ENCODE data around the gene C2orf81.
A peak's percentile ranks its signal among the peaks of the same experiment; 100 is the strongest.

C2orf81 gene

GRCh38 chr2:74387346-74387745, 34.1 kb downstream of the C2orf81 start:
- no peak for FAIRE-seq

GRCh38 chr2:74385396-74385795, 36.0 kb downstream of the C2orf81 start:
- FAIRE-seq: no peak

GRCh38 chr2:74384051-74384450, 37.4 kb downstream of the C2orf81 start:
- FAIRE-seq: no peak

GRCh38 chr2:74383254-74383653, 38.2 kb downstream of the C2orf81 start:
- FAIRE-seq: no peak

GRCh38 chr2:74381751-74382150, 39.7 kb downstream of the C2orf81 start:
- no peak for FAIRE-seq

GRCh38 chr2:74379851-74380789, 41.3 kb downstream of the C2orf81 start, which contains the start of gene DCTN1:
Gene DCTN1, minus strand, starts transcription at chr2:74380311. Its CDS starts 274 bp downstream, at chr2:74380037.
- no peak for FAIRE-seq

GRCh38 chr2:74378007-74378406, 43.4 kb downstream of the C2orf81 start:
- FAIRE-seq: no peak

- FAIRE-seq: no peak
Observed at GRCh38 chr2:74375838-74376237, 45.6 kb downstream of the C2orf81 start.

GRCh38 chr2:74374509-74375205, 46.8 kb downstream of the C2orf81 start:
- peak; percentile 81 for FAIRE-seq

GRCh38 chr2:74373985-74374384, 47.4 kb downstream of the C2orf81 start:
- FAIRE-seq: no peak

GRCh38 chr2:74373221-74373676, 48.2 kb downstream of the C2orf81 start:
- FAIRE-seq: no peak

GRCh38 chr2:74372674-74373073, 48.7 kb downstream of the C2orf81 start:
- no peak for FAIRE-seq

GRCh38 chr2:74371421-74371820, 50.0 kb downstream of the C2orf81 start:
- no peak for FAIRE-seq

- FAIRE-seq: no peak
Observed at GRCh38 chr2:74369976-74370375, 51.4 kb downstream of the C2orf81 start.

GRCh38 chr2:74368499-74368898, 52.9 kb downstream of the C2orf81 start:
- FAIRE-seq: no peak

- no peak for FAIRE-seq
Observed at GRCh38 chr2:74367789-74368188, 53.6 kb downstream of the C2orf81 start.

GRCh38 chr2:74366036-74366435, 55.4 kb downstream of the C2orf81 start:
- FAIRE-seq: no peak

- FAIRE-seq: no peak
Observed at GRCh38 chr2:74364533-74365505, 56.6 kb downstream of the C2orf81 start.
